IMR-90 (cell line): ENCODE data around the gene SH3BP5. TPM values are rescaled to one million over a fixed set of nuclear protein-coding genes. Genes with fewer than 3 reads are reported as not detected.

Experiments
- ATAC-seq: fragments of 200-7000 bp; cut with Tn5 transposase; 2 replicates; pipeline ENCODE4 v1.9.1; 2020; ENCODE audit warnings: low read depth, mild to moderate bottlenecking, moderate library complexity
- BruUV-seq: library from RNA; stranded (reverse); fragments of 400-500 nt; replicated peaks from 2 replicates; lab custom pipeline; 2021; lab: Mats Ljungman, UMichigan
- CTCF ChIA-PET: fragments of 300-600 bp; formaldehyde crosslinking; extraction: SDS; loops from one replicate; lab custom pipeline; 2021; ENCODE audit warnings: antibody characterized with exemption; lab: Yijun Ruan, JAX
- POLR2A ChIA-PET: fragments of 300-600 bp; sonication (Branson Sonifier 250); formaldehyde crosslinking; loops from one replicate; lab custom pipeline; 2022; ENCODE audit warnings: antibody characterized with exemption; ENCODE audit not compliant: unreplicated experiment; lab: Charles Lee
- DNase-seq: peaks from one replicate; pipeline ENCODE4 v3.0.0; 2013
- H2AFZ ChIP-seq: replicated peaks from 2 replicates; pipeline ENCODE3; 2013; ENCODE audit warnings: low read length, mild to moderate bottlenecking; ENCODE audit not compliant: poor library complexity
- H2AK5ac ChIP-seq: 2 replicates; pipeline ENCODE4 v1.6.1; 2013; ENCODE audit warnings: low read depth, low read length, inconsistent platforms
- H2AK9ac ChIP-seq: replicated peaks from 2 replicates; pipeline ENCODE3; 2013; ENCODE audit warnings: mild to moderate bottlenecking, low read depth, low read length, moderate library complexity; ENCODE audit not compliant: poor library complexity
- H2BK120ac ChIP-seq: 2 replicates; pipeline ENCODE4 v1.6.1; 2013; ENCODE audit warnings: low read depth, low read length, inconsistent platforms
- H2BK15ac ChIP-seq: 3 replicates; pipeline ENCODE4 v1.6.1; 2013; ENCODE audit warnings: low read depth, low read length, inconsistent platforms
- H2BK20ac ChIP-seq: 2 replicates; pipeline ENCODE4 v1.6.1; 2013; ENCODE audit warnings: low read depth, mild to moderate bottlenecking, inconsistent platforms, low read length, moderate library complexity
- H2BK5ac ChIP-seq: 2 replicates; pipeline ENCODE4 v1.6.1; 2013; ENCODE audit warnings: mild to moderate bottlenecking, low read depth, low read length, inconsistent platforms; ENCODE audit not compliant: poor library complexity, severe bottlenecking
- H3K14ac ChIP-seq: replicated peaks from 2 replicates; pipeline ENCODE4 v1.6.1; 2013; ENCODE audit warnings: low read depth, low read length, inconsistent platforms
- H3K18ac ChIP-seq: 2 replicates; pipeline ENCODE4 v1.6.1; 2013; ENCODE audit warnings: low read depth, low read length, control low read depth
- H3K23ac ChIP-seq: 2 replicates; pipeline ENCODE4 v1.6.1; 2013; ENCODE audit warnings: low read depth, low read length, inconsistent platforms
- H3K27ac ChIP-seq: 2 replicates; pipeline ENCODE4 v1.5.1; 2013; ENCODE audit warnings: mild to moderate bottlenecking, control low read depth, low read length; ENCODE audit not compliant: insufficient read depth
- H3K27me3 ChIP-seq: 2 replicates; pipeline ENCODE4 v1.6.1; 2013; ENCODE audit warnings: low read length; ENCODE audit not compliant: control insufficient read depth, insufficient read depth
- H3K36me3 ChIP-seq: 2 replicates; pipeline ENCODE4 v1.6.1; 2013; ENCODE audit warnings: low read length, mixed read lengths; ENCODE audit not compliant: control insufficient read depth, insufficient read depth
- H3K4ac ChIP-seq: 2 replicates; pipeline ENCODE4 v1.6.1; 2013; ENCODE audit warnings: low read depth, low read length, inconsistent platforms
- H3K4me1 ChIP-seq: 2 replicates; pipeline ENCODE4 v1.6.1; 2013; ENCODE audit warnings: low read length, mixed read lengths; ENCODE audit not compliant: control insufficient read depth, insufficient read depth
- H3K4me2 ChIP-seq: 2 replicates; pipeline ENCODE4 v1.6.1; 2013; ENCODE audit warnings: low read depth, mild to moderate bottlenecking, control low read depth, low read length, moderate library complexity
- H3K4me3 ChIP-seq: 2 replicates; pipeline ENCODE4 v1.5.1; 2013; ENCODE audit warnings: low read depth, mild to moderate bottlenecking, control low read depth, low read length, moderate library complexity; ENCODE audit not compliant: insufficient read depth
- H3K56ac ChIP-seq: 2 replicates; pipeline ENCODE4 v1.6.1; 2013; ENCODE audit warnings: low read length, inconsistent platforms; ENCODE audit not compliant: insufficient read depth; ENCODE audit errors: extremely low read depth
- H3K79me1 ChIP-seq, 2 experiments: 2 replicates each; pipeline ENCODE4 v1.6.1; 2013; ENCODE audit warnings: low read length in 2 of 2, inconsistent platforms in 1 of 2, low read depth in 1 of 2
- H3K9ac ChIP-seq: 2 replicates; pipeline ENCODE4 v1.6.1; 2013; ENCODE audit warnings: low read depth, low read length, control low read depth
- H3K9me1 ChIP-seq: 2 replicates; pipeline ENCODE4 v1.6.1; 2013; ENCODE audit warnings: low read length, inconsistent platforms; ENCODE audit not compliant: insufficient read depth
- H3K9me3 ChIP-seq: 2 replicates; pipeline ENCODE4 v1.6.1; 2013; ENCODE audit warnings: low read length; ENCODE audit not compliant: control insufficient read depth, insufficient read depth
- H4K20me1 ChIP-seq: 2 replicates; pipeline ENCODE4 v1.6.1; 2013; ENCODE audit warnings: low read length, inconsistent platforms; ENCODE audit not compliant: insufficient read depth
- H4K5ac ChIP-seq: 2 replicates; pipeline ENCODE4 v1.6.1; 2013; ENCODE audit warnings: mild to moderate bottlenecking, low read depth, low read length, control low read depth
- H4K8ac ChIP-seq, 2 experiments: 2 replicates each; pipeline ENCODE4 v1.6.1; 2013; ENCODE audit warnings: low read depth in 2 of 2, low read length in 2 of 2, control low read depth in 1 of 2, inconsistent platforms in 1 of 2
- H4K91ac ChIP-seq: 2 replicates; pipeline ENCODE4 v1.6.1; 2013; ENCODE audit warnings: low read depth, low read length, inconsistent platforms; ENCODE audit not compliant: insufficient read depth
- BHLHE40 ChIP-seq: fragments of 150-350 bp; IDR thresholded peaks from 2 replicates; pipeline ENCODE4 v1.6.1; 2016; ENCODE audit warnings: mild to moderate bottlenecking, low read depth, low read length
- CEBPB ChIP-seq: IDR thresholded peaks from 2 replicates; pipeline ENCODE4 v1.6.1; 2012; ENCODE audit warnings: low read depth, low read length, improper control_type of control experiment
- CHD1 ChIP-seq: IDR thresholded peaks from 2 replicates; pipeline ENCODE4 v1.6.1; 2012; ENCODE audit warnings: low read depth, low read length, improper control_type of control experiment
- FOS ChIP-seq: fragments of 150-350 bp; IDR thresholded peaks from 2 replicates; pipeline ENCODE4 v1.6.1; 2016; ENCODE audit warnings: low read depth, low read length
- MAFK ChIP-seq: IDR thresholded peaks from 2 replicates; pipeline ENCODE4 v1.6.1; 2012; ENCODE audit warnings: low read depth, low read length, improper control_type of control experiment
- MAZ ChIP-seq: IDR thresholded peaks from 2 replicates; pipeline ENCODE4 v1.6.1; 2012; ENCODE audit warnings: low read depth, mild to moderate bottlenecking, low read length, improper control_type of control experiment, moderate library complexity, borderline replicate concordance
- MXI1 ChIP-seq: IDR thresholded peaks from 2 replicates; pipeline ENCODE4 v1.6.1; 2012; ENCODE audit warnings: low read depth, mild to moderate bottlenecking, low read length, moderate library complexity, borderline replicate concordance
- NFE2L2 ChIP-seq: fragments of 150-350 bp; IDR thresholded peaks from 2 replicates; pipeline ENCODE4 v1.6.1; 2016; ENCODE audit warnings: low read depth, mild to moderate bottlenecking, low read length
- POLR2A ChIP-seq: IDR thresholded peaks from 2 replicates; pipeline ENCODE4 v1.6.1; 2012; ENCODE audit warnings: mild to moderate bottlenecking, low read depth, low read length
- RAD21 ChIP-seq: IDR thresholded peaks from 2 replicates; pipeline ENCODE4 v1.6.1; 2012; ENCODE audit warnings: low read length, improper control_type of control experiment
- RCOR1 ChIP-seq: IDR thresholded peaks from 2 replicates; pipeline ENCODE4 v1.6.1; 2012; ENCODE audit warnings: mild to moderate bottlenecking, low read length, improper control_type of control experiment; ENCODE audit not compliant: insufficient replicate concordance
- RFX5 ChIP-seq: IDR thresholded peaks from 2 replicates; pipeline ENCODE4 v1.8.0; 2012; ENCODE audit warnings: low read depth, mild to moderate bottlenecking, low read length, moderate library complexity
- SMC3 ChIP-seq: fragments of 150-350 bp; IDR thresholded peaks from 2 replicates; pipeline ENCODE4 v1.6.1; 2016; ENCODE audit warnings: low read depth, mild to moderate bottlenecking, antibody characterized with exemption, low read length, moderate library complexity
- WGBS, 2 experiments: methylation state at CpG; one replicate each; pipeline versions ENCODE4 v1.1.5 to v1.1.7; 2013; ENCODE audit warnings: missing lambda C conversion rate in 2 of 2; ENCODE audit not compliant: insufficient read length in 1 of 2; ENCODE audit errors: extremely low coverage in 2 of 2; 5-methylcytosine and 5-hydroxymethylcytosine counted together
- dilution Hi-C: fragments of 300-500 bp; cut with HindIII; formaldehyde crosslinking; loops from one replicate; pipeline ENCODE4 v1.14.3; 2018; ENCODE audit warnings: low sequenced_read_pairs; ENCODE audit not compliant: unreplicated experiment
- in situ Hi-C: fragments of 300-500 bp; cut with MboI; formaldehyde crosslinking; loops from 3 replicates; pipeline ENCODE4 v1.14.3; 2019; ENCODE audit warnings: low sequenced_read_pairs, inconsistent platforms, mixed read lengths
- intact Hi-C: fragments of 100-400 bp; cut with micrococcal nuclease; formaldehyde crosslinking; loops from 2 replicates; pipeline ENCODE4 v1.10.0; 2022
- polyA plus RNA-seq, 3 experiments: library from polyadenylated mRNA; depleted of rRNA; stranded (reverse); fragments of >200 nt; gene quantifications; 2 replicates each; pipeline ENCODE4 v1.2.3, GENCODE V29; 2012; ENCODE audit warnings: low replicate concordance in 1 of 3
- total RNA-seq: library from RNA; depleted of rRNA; stranded (reverse); fragments of >200 nt; gene quantifications from 2 replicates; pipeline ENCODE4 v1.2.3, GENCODE V29; 2012
- TF ChIP-seq, protein P1 (sequence below): conservative IDR thresholded peaks from 2 replicates; pipeline ENCODE4 v1.5.1; 2012; ENCODE audit warnings: mild to moderate bottlenecking, low read depth, low read length, improper control_type of control experiment
- TF ChIP-seq, protein P2 (sequence below): fragments of 150-350 bp; IDR thresholded peaks from 2 replicates; pipeline ENCODE4 v1.6.1; 2016; ENCODE audit warnings: low read depth, mild to moderate bottlenecking, low read length, moderate library complexity, borderline replicate concordance
- TF ChIP-seq, protein P3 (sequence below): fragments of 150-350 bp; IDR thresholded peaks from 2 replicates; pipeline ENCODE4 v1.6.1; 2017; ENCODE audit warnings: mild to moderate bottlenecking, antibody characterized with exemption, low read length, low read depth

Gene SH3BP5
- total and polyA plus RNA-seq, 2 of the 4 experiments (the other 2 are of a cell fraction): 14.0 to 23.5 TPM

DNA sequence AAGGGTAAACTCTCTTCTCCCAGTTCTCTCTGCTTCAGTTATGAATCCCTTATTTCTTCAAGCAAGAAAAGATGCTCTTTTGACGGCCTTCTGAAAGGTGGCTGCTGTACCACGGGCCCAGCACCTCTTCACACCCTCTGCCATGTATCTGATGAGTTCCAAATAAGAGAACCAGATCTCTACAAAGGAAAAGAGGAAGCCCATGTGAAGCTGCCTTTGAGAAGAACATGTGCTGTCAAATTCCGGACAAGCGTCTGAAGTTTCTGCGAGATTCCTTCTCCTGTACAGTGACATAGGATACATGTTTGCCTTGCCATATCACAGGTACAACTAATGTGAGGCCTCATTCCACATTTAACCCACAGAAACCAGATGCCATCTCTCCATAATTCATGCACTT, 59.2 kb downstream of the SH3BP5 start:
- H3K4me2 ChIP-seq: no peak overlapping the region
- H4K8ac ChIP-seq: no peak overlapping the region
- no peak for TF ChIP-seq RCOR1
- TF ChIP-seq CHD1: no peak
- TF ChIP-seq, protein P1, sequence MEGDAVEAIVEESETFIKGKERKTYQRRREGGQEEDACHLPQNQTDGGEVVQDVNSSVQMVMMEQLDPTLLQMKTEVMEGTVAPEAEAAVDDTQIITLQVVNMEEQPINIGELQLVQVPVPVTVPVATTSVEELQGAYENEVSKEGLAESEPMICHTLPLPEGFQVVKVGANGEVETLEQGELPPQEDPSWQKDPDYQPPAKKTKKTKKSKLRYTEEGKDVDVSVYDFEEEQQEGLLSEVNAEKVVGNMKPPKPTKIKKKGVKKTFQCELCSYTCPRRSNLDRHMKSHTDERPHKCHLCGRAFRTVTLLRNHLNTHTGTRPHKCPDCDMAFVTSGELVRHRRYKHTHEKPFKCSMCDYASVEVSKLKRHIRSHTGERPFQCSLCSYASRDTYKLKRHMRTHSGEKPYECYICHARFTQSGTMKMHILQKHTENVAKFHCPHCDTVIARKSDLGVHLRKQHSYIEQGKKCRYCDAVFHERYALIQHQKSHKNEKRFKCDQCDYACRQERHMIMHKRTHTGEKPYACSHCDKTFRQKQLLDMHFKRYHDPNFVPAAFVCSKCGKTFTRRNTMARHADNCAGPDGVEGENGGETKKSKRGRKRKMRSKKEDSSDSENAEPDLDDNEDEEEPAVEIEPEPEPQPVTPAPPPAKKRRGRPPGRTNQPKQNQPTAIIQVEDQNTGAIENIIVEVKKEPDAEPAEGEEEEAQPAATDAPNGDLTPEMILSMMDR: no peak
- no peak for TF ChIP-seq POLR2A
- TF ChIP-seq BHLHE40: no peak
- no peak for TF ChIP-seq MXI1
- TF ChIP-seq, protein P2, sequence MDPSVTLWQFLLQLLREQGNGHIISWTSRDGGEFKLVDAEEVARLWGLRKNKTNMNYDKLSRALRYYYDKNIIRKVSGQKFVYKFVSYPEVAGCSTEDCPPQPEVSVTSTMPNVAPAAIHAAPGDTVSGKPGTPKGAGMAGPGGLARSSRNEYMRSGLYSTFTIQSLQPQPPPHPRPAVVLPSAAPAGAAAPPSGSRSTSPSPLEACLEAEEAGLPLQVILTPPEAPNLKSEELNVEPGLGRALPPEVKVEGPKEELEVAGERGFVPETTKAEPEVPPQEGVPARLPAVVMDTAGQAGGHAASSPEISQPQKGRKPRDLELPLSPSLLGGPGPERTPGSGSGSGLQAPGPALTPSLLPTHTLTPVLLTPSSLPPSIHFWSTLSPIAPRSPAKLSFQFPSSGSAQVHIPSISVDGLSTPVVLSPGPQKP: no peak
- no peak for TF ChIP-seq FOS
- no peak for TF ChIP-seq NFE2L2
- TF ChIP-seq, protein P3, sequence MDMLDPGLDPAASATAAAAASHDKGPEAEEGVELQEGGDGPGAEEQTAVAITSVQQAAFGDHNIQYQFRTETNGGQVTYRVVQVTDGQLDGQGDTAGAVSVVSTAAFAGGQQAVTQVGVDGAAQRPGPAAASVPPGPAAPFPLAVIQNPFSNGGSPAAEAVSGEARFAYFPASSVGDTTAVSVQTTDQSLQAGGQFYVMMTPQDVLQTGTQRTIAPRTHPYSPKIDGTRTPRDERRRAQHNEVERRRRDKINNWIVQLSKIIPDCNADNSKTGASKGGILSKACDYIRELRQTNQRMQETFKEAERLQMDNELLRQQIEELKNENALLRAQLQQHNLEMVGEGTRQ: no peak
- TF ChIP-seq MAZ: no peak
- TF ChIP-seq SMC3: no peak
- TF ChIP-seq CEBPB: no peak
- TF ChIP-seq RAD21: no peak
- TF ChIP-seq MAFK: no peak
- no peak for TF ChIP-seq RFX5
- intact Hi-C loops (no loop called here), dilution Hi-C loops (no loop called here), in situ Hi-C loops (no loop called here)
- no peak overlapping the region for H3K14ac ChIP-seq
- H3K36me3 ChIP-seq: no peaks in the 10 kb centered on the region
- no peak overlapping the region for H3K9ac ChIP-seq
- H2BK20ac ChIP-seq: no peak overlapping the region
- no peak overlapping the region for H3K23ac ChIP-seq
- no peak for ATAC-seq
- H2AK9ac ChIP-seq: no peak overlapping the region
- H3K9me3 ChIP-seq: no peaks in the 10 kb centered on the region
- peaks cover 11% of the 10 kb centered on the region for H3K9me1 ChIP-seq
- H2AK5ac ChIP-seq: no peak overlapping the region
- no peak overlapping the region for H4K5ac ChIP-seq
- WGBS, 2 experiments: 60% methylated on average over 2 of the region's 5 CpGs; no CpG with 5 or more reads in 1 of the 2 experiments
- no peak overlapping the region for H3K27ac ChIP-seq
- no peak overlapping the region for H3K4me3 ChIP-seq
- no peak for DNase-seq
- H3K4ac ChIP-seq: no peak overlapping the region
- no peak overlapping the region for H2BK120ac ChIP-seq
- peaks cover 11% of the 10 kb centered on the region for H3K4me1 ChIP-seq
- no TSS peak for BruUV-seq
- POLR2A ChIA-PET: no interaction called here
- H2BK5ac ChIP-seq: no peak overlapping the region
- peaks cover 0 to 5% of the 10 kb centered on the region in 2 experiments; a peak in 1 of 4 replicates for H3K79me1 ChIP-seq
- no peak overlapping the region for H3K56ac ChIP-seq
- H2AFZ ChIP-seq: no peak overlapping the region
- H2BK15ac ChIP-seq: no peak overlapping the region
- no peak overlapping the region for H3K18ac ChIP-seq
- no peaks in the 10 kb centered on the region for H4K20me1 ChIP-seq
- no peaks in the 10 kb centered on the region for H3K27me3 ChIP-seq
- no peak overlapping the region for H4K91ac ChIP-seq
- CTCF ChIA-PET: no interaction called here
